B cell (primary cell): Measurements from ENCODE around the gene MAFB.

Experiments used
- CTCF ChIP-seq: fragments of 200-600 bp; IDR thresholded peaks from one replicate; pipeline ENCODE4 v1.8.0; 2022; ENCODE audit warnings: antibody characterized with exemption, mild to moderate bottlenecking
- EZH2 ChIP-seq: IDR thresholded peaks from 2 replicates; pipeline ENCODE4 v1.6.1; 2012; ENCODE audit warnings: borderline replicate concordance, low read depth, mild to moderate bottlenecking, moderate library complexity, low read length; ENCODE audit not compliant: insufficient read depth, poor library complexity, severe bottlenecking

- TF ChIP-seq CTCF = no peak
- TF ChIP-seq EZH2 = no peak
These were observed 52.5 kb downstream of the MAFB start for GRCh38 chr20:40636486-40636885.
